Measurements from ENCODE around the gene SF1.

The SF1 gene

DNA sequence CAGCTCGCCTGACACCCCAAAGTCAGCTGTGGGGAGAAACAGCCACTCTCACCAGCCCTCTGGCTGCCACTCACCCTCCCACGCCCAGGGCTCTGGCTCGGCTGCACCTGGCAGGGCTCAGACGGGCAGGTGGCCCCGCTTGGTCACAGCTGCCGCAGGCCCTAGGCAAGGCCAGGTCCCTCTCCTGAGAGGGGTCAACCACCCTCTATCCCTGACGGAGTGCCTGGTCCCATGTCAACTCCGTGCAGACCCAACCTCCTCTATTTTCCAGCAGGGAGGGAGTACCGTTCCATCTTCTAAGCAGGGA is 22.8 kb upstream of the SF1 start:
- DNase-seq = no peak

DNA sequence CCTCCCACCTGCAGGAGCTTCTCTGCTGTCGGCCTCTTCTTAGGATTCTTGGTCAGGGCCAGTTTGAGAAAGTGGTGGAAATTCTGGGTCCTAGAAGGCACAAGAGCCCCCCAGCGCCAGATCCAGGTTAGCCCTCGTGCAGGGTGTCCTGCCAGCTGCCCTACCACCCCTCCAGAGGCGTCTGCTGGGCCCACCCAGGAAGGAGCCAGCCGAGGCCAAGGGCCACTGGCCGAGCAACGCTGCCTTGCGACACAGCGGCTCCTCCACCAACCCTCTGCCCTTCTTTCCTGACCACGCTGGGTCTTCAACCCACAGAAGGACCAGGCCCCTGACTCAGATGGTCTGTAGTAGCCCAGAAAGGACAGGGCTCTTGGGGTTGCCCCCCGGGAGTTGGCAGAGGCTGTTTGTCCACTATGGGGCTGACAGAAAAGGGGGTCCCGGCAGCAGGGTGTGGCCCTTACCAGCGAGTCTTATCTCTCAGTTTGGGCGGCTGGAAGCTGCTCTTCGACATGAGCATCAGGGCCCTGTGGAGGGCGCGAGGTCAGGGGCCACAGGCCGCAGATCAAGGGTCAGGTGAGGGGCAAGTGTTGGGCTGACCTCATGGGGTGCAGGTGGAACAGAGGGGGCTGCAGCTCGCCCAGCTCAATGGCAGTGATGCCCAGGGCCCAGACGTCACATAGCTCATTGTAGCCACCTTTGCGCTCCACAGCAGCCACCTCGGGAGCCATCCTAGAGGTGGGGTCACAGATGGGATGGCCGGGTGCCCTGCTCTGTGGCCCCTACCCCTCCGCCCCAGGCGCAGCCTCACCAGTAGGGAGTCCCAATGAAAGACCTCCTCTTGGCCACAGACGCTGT is 22.2 kb upstream of the SF1 start:
- no peak for DNase-seq

GRCh38 chr11:64799623-64800302 is 21.4 kb upstream of the SF1 start:
- no peak for DNase-seq

GRCh38 chr11:64799256-64799622 is 20.9 kb upstream of the SF1 start:
- no peak for DNase-seq

DNA sequence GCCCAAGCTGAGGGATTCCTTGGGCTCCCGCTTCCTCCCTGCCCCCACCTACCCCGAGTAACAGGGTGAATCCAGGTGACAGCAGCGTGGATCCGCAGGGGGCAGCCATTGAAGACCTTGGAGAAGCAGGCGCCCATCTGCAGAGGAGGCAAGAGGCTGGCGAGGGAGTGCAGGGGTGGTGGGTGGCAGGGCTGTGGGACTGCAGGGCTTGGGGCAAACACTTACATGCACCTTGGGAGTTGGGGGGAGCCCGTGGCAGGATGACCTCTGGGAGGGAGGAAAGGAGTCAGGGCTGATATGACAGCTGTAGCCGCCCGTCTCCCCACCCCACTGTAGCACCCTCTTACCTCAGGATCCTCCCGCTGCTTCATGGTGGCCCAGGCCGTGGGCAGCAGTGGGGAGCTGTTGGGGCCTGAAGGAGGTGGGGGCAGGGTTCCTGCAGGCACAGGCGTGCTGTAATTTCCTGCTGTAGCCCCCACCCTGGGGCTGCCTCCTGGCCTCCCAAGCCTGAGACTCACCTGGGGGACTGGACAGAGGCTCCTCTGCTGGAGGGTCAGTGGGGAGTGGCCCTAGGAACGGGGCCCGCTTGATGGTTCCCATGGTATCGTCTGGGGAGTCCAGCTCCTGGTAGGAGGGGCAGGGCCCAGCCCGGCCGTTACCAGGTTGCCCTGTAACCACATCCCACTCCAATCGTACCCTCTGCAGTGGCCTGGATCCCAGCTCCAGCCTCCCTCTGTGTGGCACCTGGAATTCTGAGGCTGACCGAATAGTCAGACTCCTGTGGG is 18.6 kb upstream of the SF1 start:
- no peak for DNase-seq

GRCh38 chr11:64796047-64796756 is 17.9 kb upstream of the SF1 start:
- no peak for DNase-seq

- no peak for DNase-seq
These were observed 16.2 kb upstream of the SF1 start for GRCh38 chr11:64794526-64794925.

GRCh38 chr11:64793271-64794160 is 15.2 kb upstream of the SF1 start:
- DNase-seq = no peak

GRCh38 chr11:64792482-64792881 is 14.1 kb upstream of the SF1 start:
- DNase-seq = no peak

DNA sequence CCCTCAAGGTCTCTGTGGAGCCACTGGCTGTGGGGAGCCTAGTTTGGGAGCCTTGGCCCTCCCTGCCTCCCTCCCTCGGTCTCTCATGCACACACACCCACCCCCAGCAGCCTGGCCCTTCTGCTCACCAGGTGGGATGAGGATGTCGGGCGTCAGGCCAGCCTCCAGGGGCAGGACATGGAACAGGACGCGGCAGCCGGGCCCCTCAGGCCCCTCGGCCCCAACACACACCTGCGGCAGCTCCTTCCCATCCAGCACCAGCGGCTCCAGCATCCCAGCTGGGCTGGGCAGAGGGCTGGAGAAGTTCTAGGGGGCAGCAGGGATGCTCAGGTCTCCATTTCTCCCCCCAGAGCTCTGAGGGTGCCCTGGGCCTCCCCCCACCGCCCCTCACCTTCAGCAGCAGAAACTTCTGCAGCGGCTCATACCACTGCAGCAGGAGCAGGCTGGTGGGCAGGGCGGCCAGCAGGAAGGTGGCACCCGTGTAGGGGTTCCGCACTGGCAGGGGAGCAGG is 13.5 kb upstream of the SF1 start:
- DNase-seq = no peak

DNA sequence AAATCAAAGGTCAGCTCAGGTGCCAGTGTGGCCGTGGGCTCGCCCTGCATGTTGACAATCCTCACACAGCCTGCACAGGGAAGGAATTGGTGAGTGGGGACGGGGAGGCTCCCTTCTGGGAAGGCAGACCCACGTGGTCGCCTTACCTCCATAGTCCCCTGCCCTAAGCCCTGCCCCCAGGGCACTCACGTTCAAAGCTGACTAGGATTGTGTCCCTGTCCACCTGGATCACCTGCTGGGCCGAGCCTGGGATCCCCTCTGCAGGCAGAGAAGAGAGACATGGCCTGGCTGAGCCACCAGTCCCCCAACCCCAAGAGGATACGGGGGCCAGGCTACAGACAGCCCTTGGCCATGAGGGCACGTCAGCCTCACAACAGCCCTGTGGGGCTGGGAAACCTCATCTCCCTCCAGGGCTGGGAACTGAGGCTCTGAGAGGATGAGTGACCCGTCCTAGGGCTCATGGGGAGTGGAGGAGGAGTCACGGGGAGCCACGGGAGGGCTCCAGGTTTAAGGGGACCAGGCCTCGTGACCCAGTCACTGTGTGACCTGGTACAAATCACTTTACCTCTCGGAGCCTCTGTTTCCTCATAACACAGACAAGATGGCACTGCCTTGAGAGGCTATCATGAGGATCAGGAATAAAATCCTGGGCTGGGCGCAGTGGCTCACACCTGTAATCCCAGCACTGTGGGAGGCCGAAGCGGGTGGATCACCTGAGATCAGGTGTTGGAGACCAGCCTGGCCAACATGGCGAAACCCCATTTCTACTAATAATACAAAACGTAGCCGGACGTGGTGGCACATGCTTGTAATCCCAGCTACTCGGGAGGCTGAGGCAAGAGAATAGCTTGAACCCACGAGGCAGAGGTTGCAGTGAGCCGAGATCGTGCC is 12.1 kb upstream of the SF1 start:
- DNase-seq = no peak

GRCh38 chr11:64789331-64790204 is 11.2 kb upstream of the SF1 start:
- no peak for DNase-seq

GRCh38 chr11:64788321-64789215 is 10.2 kb upstream of the SF1 start:
- no peak for DNase-seq

- no peak for DNase-seq
These were observed 9.4 kb upstream of the SF1 start for GRCh38 chr11:64787526-64788320.

DNA sequence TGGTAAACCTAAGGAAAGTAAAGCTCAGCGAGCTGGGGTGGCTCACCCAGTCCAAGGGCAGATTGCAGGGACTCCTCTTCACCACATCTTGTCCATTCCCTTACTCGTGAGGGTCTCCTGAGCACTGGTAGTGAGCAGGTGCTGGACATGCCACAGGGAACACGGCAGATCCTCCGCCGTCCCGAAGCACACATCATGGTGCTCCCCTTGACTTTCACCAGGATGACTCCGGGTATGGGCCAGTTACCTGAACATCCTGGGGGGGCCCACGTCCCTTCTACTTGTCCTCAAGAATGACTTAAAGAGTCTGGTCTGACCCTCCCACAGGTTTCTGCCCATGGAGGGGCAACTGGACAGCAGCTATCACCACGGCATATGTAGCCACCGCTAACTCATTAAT is 8.0 kb upstream of the SF1 start:
- DNase-seq = no peak

GRCh38 chr11:64784813-64785581 is 6.7 kb upstream of the SF1 start:
- no peak for DNase-seq

DNA sequence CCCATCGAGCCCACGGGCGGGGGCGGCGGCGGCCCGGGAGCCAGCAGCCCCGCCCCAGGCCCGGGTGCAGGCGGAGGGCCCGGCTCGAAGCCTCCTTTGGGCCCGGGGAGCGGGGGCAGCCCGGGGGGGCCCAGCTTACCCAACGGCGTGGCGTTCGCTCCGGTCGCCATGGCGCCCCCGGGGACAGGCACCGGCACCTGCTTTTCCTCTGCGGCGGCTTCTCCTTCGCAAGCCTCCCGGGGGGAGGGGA is 194 bp downstream of the SF1 start:
- no peak for DNase-seq

Data from GOT3 (cell line).